B cell (primary cell): Measurements from ENCODE around the gene SSBP3. TPM values are rescaled to one million over a fixed set of nuclear protein-coding genes. Genes with fewer than 3 reads are reported as not detected.

Source experiments
- ATAC-seq: fragments of 200-7000 bp; cut with Tn5 transposase; one replicate; pipeline ENCODE4 v1.10.0; 2021; ENCODE audit warnings: low read depth, mild to moderate bottlenecking, moderate number of reproducible peaks, moderate library complexity
- CTCF ChIA-PET: fragments of 350-600 bp; sonication (Branson Sonifier 250); formaldehyde crosslinking; loops from one replicate; lab custom pipeline; 2021; ENCODE audit warnings: antibody characterized with exemption, inconsistent platforms; lab: Charles Lee
- POLR2A ChIA-PET: fragments of 350-600 bp; sonication (Branson Sonifier 250); formaldehyde crosslinking; loops from one replicate; lab custom pipeline; 2021; ENCODE audit warnings: antibody characterized with exemption; lab: Charles Lee
- DNase-seq: peaks from one replicate; pipeline ENCODE4 v3.0.0; 2013
- H2AFZ ChIP-seq: 2 replicates; pipeline ENCODE4 v1.6.1; 2012; ENCODE audit warnings: mild to moderate bottlenecking, low read depth, low read length; ENCODE audit not compliant: insufficient read depth, poor library complexity, severe bottlenecking
- H3K27ac ChIP-seq, 2 donors: 1 replicate in 1 of 2; 2 replicates in 1 of 2; pipeline ENCODE4 v1.5.1; 2012 to 2013; ENCODE audit warnings: low read length in 2 of 2, mild to moderate bottlenecking in 2 of 2, moderate library complexity in 1 of 2
- H3K27me3 ChIP-seq, 4 experiments: fragments of 200-600 bp in 1 of 4; sonication (generic) in 1 of 4; replicated peaks in 1 of 4; 1 replicate in 2 of 4; 2 replicates in 2 of 4; pipeline versions ENCODE4 v1.6.1 to v1.7.0; 2013 to 2016; ENCODE audit warnings: low read length in 3 of 4, mild to moderate bottlenecking in 2 of 4, mixed read lengths in 1 of 4, moderate library complexity in 1 of 4; ENCODE audit not compliant: insufficient read depth in 4 of 4, control insufficient read depth in 3 of 4; ENCODE audit errors: control extremely low read depth in 1 of 4
- H3K36me3 ChIP-seq, 2 experiments: replicated peaks in 1 of 2; 1 replicate in 1 of 2; 2 replicates in 1 of 2; pipeline versions ENCODE4 v1.6.1 to v1.7.1; 2013; ENCODE audit warnings: low read length in 1 of 2; ENCODE audit not compliant: insufficient read depth in 2 of 2, control insufficient read depth in 1 of 2; ENCODE audit errors: control extremely low read depth in 1 of 2, extremely low read depth in 1 of 2
- H3K4me1 ChIP-seq, 2 donors: fragments of 200-600 bp in 1 of 2; sonication (generic) in 1 of 2; 1 replicate in 1 of 2; 2 replicates in 1 of 2; pipeline versions ENCODE4 v1.5.1 to v1.6.1; 2013 to 2017; ENCODE audit warnings: low read length in 2 of 2; ENCODE audit not compliant: control insufficient read depth in 2 of 2, insufficient read depth in 2 of 2
- H3K4me2 ChIP-seq: replicated peaks from 2 replicates; pipeline ENCODE3; 2012; ENCODE audit warnings: mild to moderate bottlenecking, low read depth, low read length; ENCODE audit not compliant: poor library complexity, severe bottlenecking
- H3K4me3 ChIP-seq, 5 experiments: fragments of 200-600 bp in 1 of 5; sonication (generic) in 1 of 5; 1 replicate in 3 of 5; 2 replicates in 2 of 5; pipeline versions ENCODE4 v1.5.1 to v1.7.0; 2011 to 2016; ENCODE audit warnings: low read length in 4 of 5, mild to moderate bottlenecking in 4 of 5, low read depth in 2 of 5, control low read depth in 1 of 5, moderate library complexity in 1 of 5; ENCODE audit not compliant: insufficient read depth in 1 of 5; ENCODE audit errors: control extremely low read depth in 1 of 5, extremely low read depth in 1 of 5
- H3K79me2 ChIP-seq: fragments of 200-600 bp; sonication (generic); one replicate; pipeline ENCODE4 v1.6.0; 2016; ENCODE audit warnings: low read length; ENCODE audit not compliant: control insufficient read depth, insufficient read depth
- H3K9ac ChIP-seq: fragments of 200-600 bp; sonication (generic); 2 replicates; pipeline ENCODE4 v1.6.1; 2017; ENCODE audit warnings: mild to moderate bottlenecking, low read length, moderate library complexity
- H3K9me3 ChIP-seq, 3 donors: one replicate each; pipeline versions ENCODE4 v1.6.1 to v1.7.1; 2013; ENCODE audit warnings: low read length in 2 of 3; ENCODE audit not compliant: control insufficient read depth in 2 of 3, insufficient read depth in 1 of 3; ENCODE audit errors: control extremely low read depth in 1 of 3
- H4K20me1 ChIP-seq: 2 replicates; pipeline ENCODE4 v1.6.0; 2012; ENCODE audit warnings: mild to moderate bottlenecking, low read length; ENCODE audit not compliant: insufficient read depth, control insufficient read depth, poor library complexity, severe bottlenecking
- H3K27ac Mint-ChIP-seq: one replicate; pipeline ENCODE4 v1.8.0; 2021; ENCODE audit warnings: mixed read lengths
- H3K27me3 Mint-ChIP-seq: one replicate; pipeline ENCODE4 v1.8.0; 2021; ENCODE audit warnings: mixed read lengths
- H3K4me1 Mint-ChIP-seq: one replicate; pipeline ENCODE4 v1.8.0; 2021; ENCODE audit warnings: mixed read lengths
- H3K4me3 Mint-ChIP-seq: one replicate; pipeline ENCODE4 v1.8.0; 2021; ENCODE audit warnings: mixed read lengths
- H3K9me3 Mint-ChIP-seq: one replicate; pipeline ENCODE4 v1.8.0; 2022; ENCODE audit warnings: mixed read lengths; ENCODE audit not compliant: insufficient read depth
- CTCF ChIP-seq: fragments of 200-600 bp; IDR thresholded peaks from one replicate; pipeline ENCODE4 v1.8.0; 2022; ENCODE audit warnings: antibody characterized with exemption, mild to moderate bottlenecking
- EZH2 ChIP-seq: IDR thresholded peaks from 2 replicates; pipeline ENCODE4 v1.6.1; 2012; ENCODE audit warnings: borderline replicate concordance, low read depth, mild to moderate bottlenecking, moderate library complexity, low read length; ENCODE audit not compliant: insufficient read depth, poor library complexity, severe bottlenecking
- WGBS: methylation state at CpG from one replicate; pipeline ENCODE4 v1.1.5; 2013; ENCODE audit warnings: missing lambda C conversion rate; ENCODE audit not compliant: insufficient coverage; 5-methylcytosine and 5-hydroxymethylcytosine counted together
- intact Hi-C: fragments of 100-400 bp; cut with micrococcal nuclease; formaldehyde crosslinking; loops from one replicate; pipeline ENCODE4 v1.10.0; 2022
- polyA plus RNA-seq: library from polyadenylated mRNA; depleted of rRNA; stranded (reverse); fragments of >200 nt; gene quantifications from 2 replicates; pipeline ENCODE4 v1.2.3, GENCODE V29; 2012
- total RNA-seq, 2 donors: library from RNA; stranded (reverse); fragments of 120-200 nt in 1 of 2; gene quantifications; 1 replicate in 1 of 2; 2 replicates in 1 of 2; pipeline versions ENCODE4 v1.2.3 to v1.2.4, GENCODE V29; 2013 to 2022

Gene SSBP3
- total and polyA plus RNA-seq, 2 donors (not counting 1 experiment from before 2014, with no cell fraction given): 16.9 to 30.7 TPM

- TF ChIP-seq CTCF (no peak), EZH2 (no peak)
- Histone ChIP-seq H4K20me1 (peaks cover 10% of the 10 kb centered on the region), H3K4me3 (peak overlapping the region; percentile 75 to 98 (median 88)), H3K27ac (peak overlapping the region; percentile 60 to 77), H3K27me3 (no peaks in the 10 kb centered on the region), H3K79me2 (peaks cover 41% of the 10 kb centered on the region), H3K4me1 (peaks cover 18 to 21% of the 10 kb centered on the region in 2 donors), H2AFZ (peak overlapping the region; percentile 87), H3K36me3 (peaks cover 3 to 7% of the 10 kb centered on the region in 2 experiments), H3K4me2 (peak overlapping the region; percentile 90), H3K9ac (peak overlapping the region; percentile 82), H3K9me3 (no peaks in the 10 kb centered on the region)
- peak overlapping the region; percentile 97 for H3K4me3 Mint-ChIP-seq
- 3% methylated on average over 15 of the region's 15 CpGs for WGBS
- peaks cover 34% of the 10 kb centered on the region for H3K4me1 Mint-ChIP-seq
- ChIA-PET POLR2A (interaction anchor here (1.3 to 2.0 kb wide), 2 partner anchors 207 to 255 kb away, joined by 3 to 4 read pairs; partner anchors contain the start of genes IFT25 and LRRC42), CTCF (interaction anchor here (0.5 to 2.5 kb wide), 3 partner anchors 10 to 462 kb away, joined by 3 to 10 read pairs (median 4); no protein-coding TSS in a partner anchor)
- ATAC-seq (no peak), DNase-seq (no peak)
- H3K9me3 Mint-ChIP-seq: no peaks in the 10 kb centered on the region
- H3K27ac Mint-ChIP-seq: peak overlapping the region; percentile 88
- H3K27me3 Mint-ChIP-seq: no peaks in the 10 kb centered on the region
- intact Hi-C loops: loop anchor here (1.0 kb wide), 3 partner anchors 207 to 362 kb away; partner anchors contain the start of gene NDC1
Observed at GRCh38 chr1:54200519-54200997, 205.6 kb downstream of the SSBP3 start.
